NCI-H2029 treated with DMSO at 0.1 percent for 48 hours (cell line): ENCODE results near the gene ELAVL3.
A peak's percentile ranks its signal among the peaks of the same experiment; 100 is the strongest.

Experiments used
- DNase-seq: peaks from one replicate; lab custom pipeline; 2025; lab: John Stamatoyannopoulos, UW

Gene ELAVL3

DNA sequence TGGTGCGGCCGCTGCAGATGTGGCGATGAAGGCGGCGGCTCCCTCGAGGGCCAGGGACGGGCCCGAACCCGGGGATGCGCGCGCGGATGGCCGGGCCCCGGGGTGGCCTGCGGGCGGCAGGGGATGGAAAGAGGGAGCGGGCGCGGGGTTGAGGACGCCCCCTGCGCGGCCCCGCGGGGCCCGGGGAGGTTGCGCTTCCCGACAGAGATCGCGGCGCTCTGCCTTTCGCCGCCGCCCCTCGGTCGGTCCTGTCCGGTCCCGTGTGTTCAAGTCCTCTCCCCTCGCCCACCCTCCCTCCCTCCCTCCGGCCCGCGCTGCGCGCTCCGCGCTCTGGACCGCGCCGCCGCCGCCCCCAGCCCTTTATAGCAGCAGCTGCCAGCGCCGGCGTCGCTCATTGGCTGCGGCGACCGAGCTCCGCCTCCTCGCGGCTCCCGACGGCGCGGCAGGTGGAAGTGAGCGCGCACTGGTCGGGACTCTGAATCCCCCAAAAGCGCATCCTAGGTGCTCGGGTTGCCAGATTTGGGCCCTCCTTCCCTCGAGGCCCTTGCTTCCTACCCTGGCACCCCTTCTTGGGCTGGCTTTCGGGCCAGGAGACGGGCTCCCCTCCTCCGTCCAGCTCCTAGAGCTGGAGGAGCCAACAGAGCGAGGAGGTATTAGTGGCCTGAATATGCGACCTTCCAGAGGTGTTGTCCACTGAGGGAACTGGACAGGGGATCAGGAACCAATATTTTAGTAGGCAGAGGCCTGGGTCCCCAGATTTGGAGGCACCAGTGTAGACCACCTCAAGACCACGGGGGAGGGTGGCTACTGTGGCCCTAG is at the start of gene ELAVL3:
Gene ELAVL3 (minus strand): TSS at position 332 of the 819 bp plus-strand sequence. CDS start 438 bp downstream, outside the sequence.
- no peak for DNase-seq

DNA sequence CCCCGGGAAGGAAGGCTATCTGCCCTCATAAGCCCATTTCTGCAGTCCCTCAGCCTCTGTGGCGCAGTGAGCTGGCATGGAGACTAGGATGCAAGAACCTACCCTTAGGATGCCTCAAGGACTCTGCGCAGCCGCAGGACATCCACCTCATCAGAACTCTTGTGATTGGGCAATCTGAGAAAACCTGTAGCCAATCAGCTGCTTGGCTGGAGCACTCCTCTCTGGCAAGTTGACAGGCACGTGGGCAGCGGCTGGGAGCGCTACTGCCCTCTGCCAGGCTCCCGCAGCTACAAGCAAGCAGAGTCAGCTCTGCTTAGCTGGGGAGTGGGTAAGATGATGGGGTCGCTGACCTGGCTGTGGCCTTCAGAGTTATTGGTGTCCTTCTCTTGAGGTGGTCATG is 49.6 kb upstream of the ELAVL3 start:
- DNase-seq = peak; percentile 86

- DNase-seq = peak; percentile 93
Measured at GRCh38 chr19:11528551-11529341, 47.9 kb upstream of the ELAVL3 start, which contains the start of gene ECSIT. TSS of gene ECSIT (minus strand) at chr19:11529134. CDS start at chr19:11519170, 9,964 bp downstream.

DNA sequence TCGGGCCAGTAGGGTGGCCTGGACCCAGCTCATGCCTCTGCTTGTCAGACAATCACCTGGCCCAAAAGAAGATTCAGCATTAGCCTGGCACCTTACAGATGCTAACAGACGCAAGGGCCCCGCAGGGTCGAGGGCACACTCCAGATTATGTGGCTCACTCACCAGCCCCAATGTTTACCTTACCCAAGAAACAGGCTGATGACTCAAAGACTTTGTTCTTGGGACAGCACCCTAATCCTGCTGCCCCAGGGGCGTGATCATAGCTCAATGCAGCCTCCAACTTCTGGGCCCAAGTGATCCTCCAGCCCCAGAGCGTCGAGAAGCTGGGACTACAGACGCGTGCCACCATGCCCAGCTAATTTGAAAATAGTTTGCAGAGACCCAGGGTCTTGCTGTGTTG is 38.3 kb upstream of the ELAVL3 start:
- no peak for DNase-seq

GRCh38 chr19:11513946-11514345 is 33.1 kb upstream of the ELAVL3 start:
- no peak for DNase-seq

DNA sequence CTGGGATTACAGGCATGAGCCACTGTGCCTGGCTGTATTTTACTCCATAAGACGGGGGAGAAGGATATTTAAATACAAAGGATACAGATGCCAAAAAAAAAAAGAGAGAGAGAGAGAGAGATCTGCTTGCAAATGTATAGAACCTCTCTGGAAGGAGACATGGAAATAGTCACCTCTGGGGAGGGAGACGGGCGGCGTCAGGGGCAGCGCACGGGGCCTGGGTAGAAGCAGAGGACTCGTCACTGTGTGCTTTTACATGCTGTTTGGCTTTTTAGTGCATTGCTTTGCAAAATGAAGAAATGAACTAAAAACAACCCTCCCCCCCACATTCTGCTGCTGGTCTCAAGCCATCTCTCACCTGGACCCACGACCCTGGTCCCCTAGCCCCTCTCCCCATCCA is 29.6 kb upstream of the ELAVL3 start:
- DNase-seq = no peak

- DNase-seq = no peak
Measured at GRCh38 chr19:11507370-11508078, 26.7 kb upstream of the ELAVL3 start.

DNA sequence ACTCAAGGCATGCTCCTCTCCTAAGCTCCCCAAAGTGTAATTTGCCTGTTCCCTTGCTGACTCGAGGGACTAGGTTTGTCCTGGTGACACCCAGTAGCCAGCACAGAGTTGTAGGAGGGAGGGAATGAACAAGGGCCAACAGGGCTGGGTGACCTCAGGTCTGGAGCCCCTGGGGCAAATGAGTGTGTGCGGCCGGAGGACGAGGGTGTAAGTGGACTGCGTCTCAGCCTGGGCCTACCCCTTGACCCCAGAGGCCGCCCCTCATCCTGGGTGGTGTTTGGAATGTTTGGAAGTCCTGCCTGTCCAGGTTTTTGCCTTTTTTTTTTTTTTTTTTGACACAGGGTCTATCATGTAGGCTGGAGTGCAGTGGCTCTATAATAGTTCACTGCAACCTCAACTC is 26.1 kb upstream of the ELAVL3 start:
- no peak for DNase-seq

GRCh38 chr19:11506101-11506555 is 25.3 kb upstream of the ELAVL3 start:
- DNase-seq = no peak

DNA sequence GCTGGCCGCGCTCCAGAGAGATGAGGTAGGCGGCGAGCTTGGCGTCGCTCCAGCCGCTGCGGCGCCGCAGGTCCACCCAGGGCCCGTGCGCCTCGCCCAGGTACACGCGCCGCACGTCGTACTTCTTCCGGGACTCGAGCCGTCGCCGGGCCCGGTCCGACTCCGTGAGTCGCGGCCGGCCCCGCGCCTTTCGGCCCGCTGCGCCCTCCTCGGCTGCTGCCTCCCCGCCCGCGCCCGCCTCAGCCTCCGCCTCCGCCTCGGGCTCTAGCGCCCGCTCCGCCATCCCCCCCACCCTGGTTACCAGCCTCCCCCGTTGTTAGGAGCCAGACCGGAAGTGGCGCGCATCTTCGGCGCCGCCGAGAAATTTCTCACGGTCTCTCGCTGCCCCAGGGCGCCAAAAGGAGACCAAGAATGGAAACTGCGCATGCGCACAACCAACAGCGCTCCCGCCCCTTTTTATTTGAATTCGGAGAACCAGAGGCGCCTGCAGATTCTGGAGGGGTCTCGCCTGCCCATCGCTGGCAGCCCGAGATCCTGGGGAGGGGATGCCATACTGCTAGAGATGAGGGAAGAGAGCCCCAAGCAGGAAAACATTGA is 24.8 kb upstream of the ELAVL3 start, which contains the start of gene ZNF653:
Gene ZNF653 (minus strand): TSS at position 336 of the 597 bp plus-strand sequence. CDS start 53 bp downstream, at position 283.
- DNase-seq = peak; percentile 83

GRCh38 chr19:11505032-11505503 is 24.2 kb upstream of the ELAVL3 start:
- DNase-seq = peak; percentile 85

DNA sequence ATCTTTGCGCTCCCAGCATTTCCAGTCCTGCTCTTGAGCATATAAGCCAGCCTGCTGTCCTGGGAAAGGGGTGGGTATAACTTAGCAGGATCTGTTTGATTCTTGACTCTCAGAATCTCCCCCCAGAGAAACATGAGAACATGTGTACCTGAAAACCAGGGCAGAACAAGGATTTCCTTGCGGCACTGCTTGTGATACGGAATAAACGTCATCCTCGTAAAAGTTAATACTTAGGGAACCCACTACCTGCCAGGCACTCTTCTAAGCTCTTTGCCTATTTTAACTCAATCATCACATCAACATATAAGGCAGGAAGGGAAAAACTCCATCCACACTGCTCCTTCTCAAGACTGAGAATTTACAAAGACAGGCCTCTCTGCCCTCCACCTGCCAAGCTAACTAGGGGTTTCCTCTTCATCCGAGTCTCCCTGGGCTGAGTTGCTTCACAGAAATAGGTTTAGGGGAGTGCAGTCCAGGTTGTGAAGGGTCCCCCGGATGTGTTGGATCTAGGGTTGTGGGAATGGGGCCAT is 23.7 kb upstream of the ELAVL3 start:
- no peak for DNase-seq

- no peak for DNase-seq
Measured at GRCh38 chr19:11499890-11500420, 19.1 kb upstream of the ELAVL3 start.

DNA sequence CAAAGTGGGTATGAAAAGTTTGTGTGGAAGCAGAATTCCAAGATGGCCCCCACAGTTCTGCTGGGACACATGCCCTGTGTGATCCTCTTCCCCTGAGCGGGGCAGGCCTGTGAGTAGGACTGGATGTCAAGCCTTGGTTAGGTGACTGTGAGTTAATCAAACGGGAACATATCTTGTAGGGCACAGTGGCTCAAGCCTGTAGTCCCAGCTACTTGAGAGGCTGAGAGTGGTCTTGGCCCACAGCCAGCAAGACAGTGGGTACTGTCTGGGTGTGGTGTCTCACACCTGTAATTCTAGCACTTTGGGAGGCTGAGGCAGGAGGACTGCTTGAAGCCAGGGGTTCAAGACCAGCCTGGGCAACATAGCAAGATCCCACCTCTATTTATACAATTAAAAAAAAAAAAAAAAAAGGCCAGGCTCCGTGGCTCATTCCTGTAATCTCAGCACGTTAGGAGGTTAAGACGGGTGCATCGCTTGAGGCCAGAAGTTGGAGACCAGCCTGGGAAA is 18.4 kb upstream of the ELAVL3 start:
- DNase-seq = no peak

- no peak for DNase-seq
Measured at GRCh38 chr19:11496391-11497163, 15.7 kb upstream of the ELAVL3 start.

DNA sequence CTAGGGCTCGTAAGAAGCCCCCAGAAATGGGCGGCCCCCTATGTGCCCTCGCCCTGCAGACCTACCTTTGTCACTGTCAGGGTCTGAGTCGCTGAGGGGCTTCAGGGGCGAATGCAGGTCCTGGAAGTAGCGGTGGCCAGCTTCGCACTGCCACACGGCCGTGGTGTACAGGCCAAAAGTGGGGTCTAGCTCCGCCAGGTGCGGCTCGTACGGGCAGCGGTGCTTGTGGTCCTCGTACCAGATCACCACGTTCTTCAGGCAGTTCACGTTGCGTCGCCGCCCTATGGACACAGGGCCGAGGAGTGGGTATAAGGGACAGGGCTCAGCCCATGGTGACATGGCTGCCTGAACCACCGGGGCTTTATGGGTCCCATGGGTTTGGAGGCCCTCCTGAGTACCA is 15.0 kb upstream of the ELAVL3 start:
- DNase-seq = no peak

DNA sequence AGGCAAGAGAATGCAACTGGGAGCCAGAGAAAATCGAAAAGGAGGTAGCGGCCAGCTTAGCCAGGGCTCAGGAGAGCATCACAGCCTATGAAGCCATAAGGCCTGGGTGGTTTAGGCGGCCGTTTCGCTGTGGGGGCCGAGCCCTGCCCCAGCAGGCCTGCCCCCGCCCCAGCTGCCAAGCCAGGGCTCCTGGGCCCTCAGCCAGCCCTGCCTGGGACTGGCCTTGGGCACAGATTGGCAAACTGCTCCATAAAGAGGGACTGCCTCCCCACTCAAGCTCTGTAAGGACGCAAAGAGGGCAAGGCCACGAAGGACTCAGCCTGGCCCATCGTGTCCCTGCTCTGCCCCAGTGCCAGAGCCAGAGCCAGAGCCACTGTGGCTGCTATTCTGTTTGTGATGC is 14.6 kb upstream of the ELAVL3 start:
- no peak for DNase-seq

GRCh38 chr19:11494634-11495285 is 13.9 kb upstream of the ELAVL3 start:
- no peak for DNase-seq

DNA sequence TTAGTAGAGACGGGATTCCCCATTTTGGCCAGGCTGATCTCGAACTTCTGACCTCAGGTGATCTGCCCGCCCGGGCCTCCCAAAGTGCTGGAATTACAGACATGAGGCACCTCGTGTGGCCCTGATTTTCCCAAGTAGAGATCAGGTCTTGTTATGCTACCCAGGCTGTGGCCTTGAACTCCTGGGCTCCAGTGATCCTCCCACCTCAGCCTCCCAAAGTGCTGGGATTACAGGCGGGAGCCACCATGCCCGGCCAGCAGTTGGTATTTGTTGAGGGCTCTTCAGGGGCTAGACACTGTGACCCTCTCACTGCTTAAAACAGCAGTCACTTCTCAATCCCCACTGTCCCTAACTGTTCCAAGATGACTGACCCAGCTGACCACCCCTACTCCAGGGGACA is 8.5 kb upstream of the ELAVL3 start:
- DNase-seq = no peak
